CD14-positive monocyte (primary cell): ENCODE results near the gene SMIM35. TPM values are rescaled to one million over a fixed set of nuclear protein-coding genes. Genes with fewer than 3 reads are reported as not detected.

ENCODE experiments used
- DNase-seq, 3 donors: peaks; one replicate each; pipeline ENCODE4 v3.0.0-alpha.2; 2011 to 2022
- H2AFZ ChIP-seq: 2 replicates; pipeline ENCODE4 v1.6.0; 2012; ENCODE audit warnings: mild to moderate bottlenecking, low read depth, low read length, inconsistent platforms; ENCODE audit not compliant: insufficient read depth, poor library complexity, severe bottlenecking
- H3K27ac ChIP-seq, 2 donors: 1 replicate in 1 of 2; 2 replicates in 1 of 2; pipeline ENCODE4 v1.5.1; 2012 to 2013; ENCODE audit warnings: low read length in 2 of 2, control low read depth in 1 of 2, inconsistent platforms in 1 of 2, low read depth in 1 of 2, mild to moderate bottlenecking in 1 of 2
- H3K27me3 ChIP-seq, 2 donors: one replicate each; pipeline versions ENCODE4 v1.6.0 to v1.6.1; 2011 to 2013; ENCODE audit warnings: low read length in 2 of 2; ENCODE audit not compliant: control insufficient read depth in 2 of 2, insufficient read depth in 2 of 2
- H3K36me3 ChIP-seq, 2 donors: replicated peaks in 1 of 2; 1 replicate in 1 of 2; 2 replicates in 1 of 2; pipeline versions ENCODE4 v1.5.1 to v1.6.1; 2012 to 2013; ENCODE audit warnings: low read length in 2 of 2, control low read depth in 1 of 2, inconsistent platforms in 1 of 2, mild to moderate bottlenecking in 1 of 2; ENCODE audit not compliant: insufficient read depth in 2 of 2, control insufficient read depth in 1 of 2
- H3K4me1 ChIP-seq, 2 donors: 1 replicate in 1 of 2; 2 replicates in 1 of 2; pipeline versions ENCODE4 v1.5.1 to v1.6.1; 2012 to 2013; ENCODE audit warnings: low read length in 2 of 2, control low read depth in 1 of 2, inconsistent platforms in 1 of 2, mild to moderate bottlenecking in 1 of 2, moderate library complexity in 1 of 2; ENCODE audit not compliant: insufficient read depth in 2 of 2, control insufficient read depth in 1 of 2
- H3K4me2 ChIP-seq: replicated peaks from 2 replicates; pipeline ENCODE3; 2012; ENCODE audit warnings: low read length, moderate library complexity, mild to moderate bottlenecking; ENCODE audit not compliant: poor library complexity, severe bottlenecking; ENCODE audit errors: extremely low read depth
- H3K4me3 ChIP-seq, 3 experiments: fragments of 200-600 bp in 1 of 3; sonication (generic) in 1 of 3; replicated peaks in 1 of 3; 1 replicate in 2 of 3; 2 replicates in 1 of 3; pipeline ENCODE4 v1.5.1; 2011 to 2013; ENCODE audit warnings: low read length in 3 of 3, mild to moderate bottlenecking in 3 of 3, control low read depth in 2 of 3, low read depth in 2 of 3, inconsistent platforms in 1 of 3, moderate library complexity in 1 of 3
- H3K79me2 ChIP-seq: 2 replicates; pipeline ENCODE4 v1.6.0; 2012; ENCODE audit warnings: mild to moderate bottlenecking, control low read depth, inconsistent platforms, low read length, moderate library complexity; ENCODE audit not compliant: insufficient read depth
- H3K9ac ChIP-seq: 2 replicates; pipeline ENCODE4 v1.6.0; 2017; ENCODE audit warnings: low read length, mild to moderate bottlenecking; ENCODE audit not compliant: insufficient read depth, poor library complexity, severe bottlenecking
- H3K9me3 ChIP-seq, 2 donors: replicated peaks in 1 of 2; 1 replicate in 1 of 2; 2 replicates in 1 of 2; pipeline versions ENCODE4 v1.5.1 to v1.6.1; 2012 to 2013; ENCODE audit warnings: low read length in 2 of 2, control low read depth in 1 of 2; ENCODE audit not compliant: control insufficient read depth in 1 of 2, insufficient read depth in 1 of 2
- H4K20me1 ChIP-seq: 2 replicates; pipeline ENCODE4 v1.6.0; 2012; ENCODE audit warnings: mild to moderate bottlenecking, low read length, control low read depth, moderate library complexity; ENCODE audit not compliant: insufficient read depth
- H3K27ac Mint-ChIP-seq, 7 donors: one replicate each; pipeline ENCODE4 v1.8.0; 2020; ENCODE audit warnings: mild to moderate bottlenecking in 7 of 7, mixed read lengths in 7 of 7, moderate library complexity in 6 of 7, inconsistent platforms in 2 of 7
- H3K27me3 Mint-ChIP-seq, 3 donors: one replicate each; pipeline ENCODE4 v1.8.0; 2021 to 2022; ENCODE audit warnings: low read depth in 3 of 3, mild to moderate bottlenecking in 3 of 3, mixed read lengths in 3 of 3, moderate library complexity in 3 of 3, inconsistent platforms in 1 of 3
- H3K36me3 Mint-ChIP-seq, 2 donors: one replicate each; pipeline ENCODE4 v1.8.0; 2020; ENCODE audit warnings: mixed read lengths in 2 of 2, inconsistent platforms in 1 of 2, mild to moderate bottlenecking in 1 of 2
- H3K4me1 Mint-ChIP-seq: one replicate; pipeline ENCODE4 v1.8.0; 2020; ENCODE audit warnings: mild to moderate bottlenecking, mixed read lengths
- H3K4me3 Mint-ChIP-seq, 2 donors: one replicate each; pipeline ENCODE4 v1.8.0; 2020; ENCODE audit warnings: mild to moderate bottlenecking in 2 of 2, mixed read lengths in 2 of 2, moderate library complexity in 1 of 2
- H3K9me3 Mint-ChIP-seq, 7 donors: one replicate each; pipeline ENCODE4 v1.8.0; 2020 to 2022; ENCODE audit warnings: mixed read lengths in 7 of 7, mild to moderate bottlenecking in 6 of 7, moderate library complexity in 6 of 7, inconsistent platforms in 2 of 7
- CTCF ChIP-seq: fragments of 200-600 bp; IDR thresholded peaks from one replicate; pipeline ENCODE4 v1.8.0; 2022; ENCODE audit warnings: antibody characterized with exemption, mild to moderate bottlenecking
- WGBS: methylation state at CpG from one replicate; pipeline ENCODE4 v1.1.5; 2013; ENCODE audit warnings: missing lambda C conversion rate; ENCODE audit not compliant: insufficient coverage; 5-methylcytosine and 5-hydroxymethylcytosine counted together
- intact Hi-C, 2 donors: fragments of 100-400 bp; cut with micrococcal nuclease; formaldehyde crosslinking; loops; one replicate each; pipeline versions ENCODE4 v1.15.0 to v1.15.1; 2023
- polyA plus RNA-seq, 3 donors: library from polyadenylated mRNA; depleted of rRNA in 1 of 3; unstranded in 2 of 3; stranded (reverse) in 1 of 3; fragments of 300-500 nt in 2 of 3; fragments of >200 nt in 1 of 3; fragmentation: Illumina TruSeq in 2 of 3; gene quantifications; 1 replicate in 2 of 3; 2 replicates in 1 of 3; pipeline ENCODE4 v1.2.3, GENCODE V29; 2012 to 2021

Gene SMIM35
- polyA plus RNA-seq, 3 donors: 0.05 to 0.29 (median 0.11) TPM

GRCh38 chr11:117972629-117973502 is 113.9 kb downstream of the SMIM35 start:
- Histone ChIP-seq H3K36me3 (no peaks in the 10 kb centered on the region), H3K79me2 (no peaks in the 10 kb centered on the region), H3K27me3 (no peaks in the 10 kb centered on the region), H2AFZ (no peak overlapping the region), H3K4me1 (peaks cover 94 to 100% of the 10 kb centered on the region in 2 donors), H3K27ac (peak overlapping the region; percentile 60 to 76), H3K9me3 (no peaks in the 10 kb centered on the region), H3K4me2 (peak overlapping the region; percentile 40), H4K20me1 (no peaks in the 10 kb centered on the region), H3K4me3 (peak overlapping the region in 1 of 3 experiments; percentile 11), H3K9ac (no peak overlapping the region)
- 43% methylated on average over 1 of the region's 9 CpGs for WGBS
- Mint-ChIP-seq H3K27ac (peak overlapping the region; percentile 79 to 96 (median 93)), H3K36me3 (peaks cover 3 to 11% of the 10 kb centered on the region in 2 donors), H3K4me1 (peaks cover 97% of the 10 kb centered on the region), H3K27me3 (peaks cover 0 to 4% (median 0%) of the 10 kb centered on the region in 3 donors), H3K9me3 (peaks cover 0 to 4% (median 0%) of the 10 kb centered on the region in 7 donors), H3K4me3 (peak overlapping the region in 1 of 2 donors; percentile 47)
- DNase-seq: no peak
- TF ChIP-seq CTCF: no peak
- intact Hi-C loops: loop anchor here in 1 of 2 donors (5.0 kb wide), 1 partner anchor 39 kb away; no protein-coding TSS in a partner anchor

GRCh38 chr11:117972044-117972443 is 114.7 kb downstream of the SMIM35 start:
- no peak overlapping the region for H3K4me2 ChIP-seq
- H2AFZ ChIP-seq: no peak overlapping the region
- Mint-ChIP-seq H3K9me3 (peaks cover 0 to 2% (median 0%) of the 10 kb centered on the region in 7 donors), H3K27me3 (peaks cover 0 to 4% (median 0%) of the 10 kb centered on the region in 3 donors), H3K27ac (peak overlapping the region; percentile 25 to 93 (median 50)), H3K4me1 (peaks cover 89% of the 10 kb centered on the region), H3K36me3 (peaks cover 0 to 5% of the 10 kb centered on the region in 2 donors), H3K4me3 (no peak overlapping the region)
- no peak overlapping the region for H3K9ac ChIP-seq
- WGBS: no CpG with 5 or more reads among the region's 10 CpGs
- no peak overlapping the region for H3K4me3 ChIP-seq
- intact Hi-C loops: loop anchor here in 1 of 2 donors (5.0 kb wide), 1 partner anchor 40 kb away; no protein-coding TSS in a partner anchor
- H3K9me3 ChIP-seq: no peaks in the 10 kb centered on the region
- H3K4me1 ChIP-seq: peaks cover 86 to 97% of the 10 kb centered on the region in 2 donors
- no peaks in the 10 kb centered on the region for H3K79me2 ChIP-seq
- no peaks in the 10 kb centered on the region for H4K20me1 ChIP-seq
- TF ChIP-seq CTCF: no peak
- no peaks in the 10 kb centered on the region for H3K36me3 ChIP-seq
- no peak for DNase-seq
- no peaks in the 10 kb centered on the region for H3K27me3 ChIP-seq
- H3K27ac ChIP-seq: peak overlapping the region in 1 of 2 donors; percentile 43
